ENCODE measurements around the gene PBX4. TPM values are rescaled to one million over a fixed set of nuclear protein-coding genes. Genes with fewer than 3 reads are reported as not detected.

Gene PBX4
- total and polyA plus RNA-seq, 10 of the 15 experiments (the other 5 are each of a cell fraction or from before 2014, with no cell fraction given) = 0.18 to 17.3 (median 4.2) TPM

DNA sequence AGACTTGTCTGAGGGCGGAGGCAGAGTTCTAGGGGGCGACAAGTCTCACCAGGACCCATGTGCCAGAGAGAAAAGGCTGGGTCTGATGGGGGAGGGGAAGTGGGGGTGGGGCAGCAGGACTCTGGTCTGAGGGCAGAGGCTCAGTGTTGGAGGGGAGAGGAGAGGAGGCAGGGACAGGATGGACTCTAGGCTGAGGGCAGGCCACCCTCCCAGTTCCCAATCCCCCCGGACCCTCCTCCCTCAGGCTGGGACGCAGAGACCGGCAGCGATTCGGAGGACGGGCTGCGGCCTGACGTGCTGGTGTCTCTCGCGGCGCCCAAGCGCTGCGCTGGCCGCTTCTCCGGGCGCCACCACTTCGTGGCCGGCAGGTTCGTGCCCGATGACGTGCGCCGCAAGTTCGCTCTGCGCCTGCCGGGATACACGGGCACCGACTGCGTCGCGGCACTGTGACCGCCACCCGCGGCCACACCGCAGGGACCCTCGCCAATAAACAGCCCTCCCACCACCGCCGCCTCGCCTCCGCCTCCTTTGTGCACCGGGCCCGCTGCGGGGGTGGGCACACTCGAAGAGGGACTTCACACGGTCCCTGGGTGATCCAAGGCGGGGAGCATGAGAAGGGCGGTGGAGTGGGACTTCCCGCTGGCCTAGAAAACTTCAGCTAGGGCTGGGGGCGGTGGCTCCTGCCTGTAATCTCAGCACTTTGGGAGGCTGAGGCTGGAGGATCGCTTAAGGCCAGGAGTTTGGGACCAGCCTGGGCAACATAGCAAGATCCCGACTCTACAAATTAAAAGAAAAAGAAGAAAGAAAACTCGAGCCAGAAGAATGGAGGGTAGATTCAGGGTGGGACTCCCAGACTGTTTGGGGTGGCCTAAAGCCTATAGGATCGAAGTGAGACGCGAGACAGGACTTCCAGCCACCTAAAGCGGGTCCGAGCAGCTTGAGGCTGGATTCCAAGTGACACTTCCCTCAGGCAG lies 81.1 kb downstream of the PBX4 start (continued):
- TF ChIP-seq SMARCA5 (IDR thresholded peaks at IDR 0.05) (no peak), PAX8 (IDR thresholded peaks at IDR 0.05) (no peak)
- TF ChIP-seq, protein P1, sequence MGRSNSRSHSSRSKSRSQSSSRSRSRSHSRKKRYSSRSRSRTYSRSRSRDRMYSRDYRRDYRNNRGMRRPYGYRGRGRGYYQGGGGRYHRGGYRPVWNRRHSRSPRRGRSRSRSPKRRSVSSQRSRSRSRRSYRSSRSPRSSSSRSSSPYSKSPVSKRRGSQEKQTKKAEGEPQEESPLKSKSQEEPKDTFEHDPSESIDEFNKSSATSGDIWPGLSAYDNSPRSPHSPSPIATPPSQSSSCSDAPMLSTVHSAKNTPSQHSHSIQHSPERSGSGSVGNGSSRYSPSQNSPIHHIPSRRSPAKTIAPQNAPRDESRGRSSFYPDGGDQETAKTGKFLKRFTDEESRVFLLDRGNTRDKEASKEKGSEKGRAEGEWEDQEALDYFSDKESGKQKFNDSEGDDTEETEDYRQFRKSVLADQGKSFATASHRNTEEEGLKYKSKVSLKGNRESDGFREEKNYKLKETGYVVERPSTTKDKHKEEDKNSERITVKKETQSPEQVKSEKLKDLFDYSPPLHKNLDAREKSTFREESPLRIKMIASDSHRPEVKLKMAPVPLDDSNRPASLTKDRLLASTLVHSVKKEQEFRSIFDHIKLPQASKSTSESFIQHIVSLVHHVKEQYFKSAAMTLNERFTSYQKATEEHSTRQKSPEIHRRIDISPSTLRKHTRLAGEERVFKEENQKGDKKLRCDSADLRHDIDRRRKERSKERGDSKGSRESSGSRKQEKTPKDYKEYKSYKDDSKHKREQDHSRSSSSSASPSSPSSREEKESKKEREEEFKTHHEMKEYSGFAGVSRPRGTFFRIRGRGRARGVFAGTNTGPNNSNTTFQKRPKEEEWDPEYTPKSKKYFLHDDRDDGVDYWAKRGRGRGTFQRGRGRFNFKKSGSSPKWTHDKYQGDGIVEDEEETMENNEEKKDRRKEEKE (IDR thresholded peaks at IDR 0.05) = no peak

- no peaks in the 10 kb centered on the region for H3K79me2 ChIP-seq (ENCODE audit: control insufficient read depth, insufficient read depth, low read length)
- BruUV-seq (replicated peaks) = no TSS peak
- 88% methylated on average over 30 of the region's 34 CpGs for WGBS (ENCODE audit: insufficient coverage, insufficient replicate concordance, low lambda C conversion rate, missing lambda C conversion rate)
- H3K4me2 ChIP-seq (ENCODE audit: control insufficient read depth, insufficient read depth) = no peak overlapping the region
- no peak for DNase-seq (ENCODE audit: low read depth, low spot score)
- H3K4me3 ChIP-seq = no peak overlapping the region
- POLR2A ChIA-PET = interaction anchor here (0.5 to 0.6 kb wide), 2 partner anchors 87 to 210 kb away, joined by 3 to 7 read pairs; no protein-coding TSS in a partner anchor
- SMC1A ChIA-PET (ENCODE audit: uncharacterized antibody, unreplicated experiment) = interaction anchor here (0.7 kb wide), 1 partner anchor 126 kb away, joined by 3 read pairs; no protein-coding TSS in a partner anchor
- CTCF ChIA-PET = interaction anchor here (0.6 to 1.1 kb wide), 3 partner anchors 19 to 109 kb away, joined by 3 read pairs; no protein-coding TSS in a partner anchor
- no peaks in the 10 kb centered on the region; the same call in 1 of the 2 replicates for H3K4me1 ChIP-seq (ENCODE audit: control insufficient read depth, insufficient read depth, low read length)
- no peak for ATAC-seq
- FAIRE-seq = no peak
- peaks cover 0 to 3% of the 10 kb centered on the region in 2 experiments; a peak in 1 of 4 replicates for H3K27me3 ChIP-seq (replicated peaks in 1 of 2; ENCODE audit: control insufficient read depth in 2 of 2, insufficient read depth in 2 of 2, low read length in 1 of 2)
- no peaks in the 10 kb centered on the region for H4K20me1 ChIP-seq (ENCODE audit: control insufficient read depth, insufficient read depth)
- in situ Hi-C loops (cut with MboI) (loop anchor here (25.0 kb wide), 4 partner anchors 877 to 1502 kb away; partner anchors contain the start of genes ZNF66 and ZNF737), intact Hi-C loops (cut with micrococcal nuclease; ENCODE audit: unreplicated experiment) (no loop called here)
- peaks cover 0 to 3% of the 10 kb centered on the region in 2 experiments; a peak in 2 of 4 replicates for H3K36me3 ChIP-seq (ENCODE audit: control insufficient read depth in 2 of 2, insufficient read depth in 2 of 2, low read length in 1 of 2)
- no peak overlapping the region for H3K27ac ChIP-seq (ENCODE audit: control insufficient read depth, insufficient read depth)
- no peak overlapping the region for H2AFZ ChIP-seq (ENCODE audit: control insufficient read depth, low read depth, low read length)
- no peak overlapping the region for H3K9ac ChIP-seq (ENCODE audit: control insufficient read depth, insufficient read depth, low read length)
- H3K9me3 ChIP-seq (replicated peaks; ENCODE audit: control insufficient read depth, insufficient read depth, low read length) = no peaks in the 10 kb centered on the region; the same call in 2 of the 3 replicates
- RAD21 ChIA-PET (ENCODE audit: unreplicated experiment) = no interaction called here
- TF ChIP-seq ZNF622 (IDR thresholded peaks at IDR 0.05) = no peak
- no peak for TF ChIP-seq FOXM1 (IDR thresholded peaks at IDR 0.05; ENCODE audit: low read depth, low read length)
These were observed 82.9 kb downstream of the PBX4 start for GRCh38 chr19:19535311-19536191.
